Left forelimb (tissue), 1 donor: ENCODE measurements around the gene C1QTNF5.

Experiments used
- DNase-seq: peaks from one replicate; pipeline ENCODE4 v3.0.0-alpha.2; 2018; ENCODE audit warnings: low spot score

C1QTNF5 gene

DNA sequence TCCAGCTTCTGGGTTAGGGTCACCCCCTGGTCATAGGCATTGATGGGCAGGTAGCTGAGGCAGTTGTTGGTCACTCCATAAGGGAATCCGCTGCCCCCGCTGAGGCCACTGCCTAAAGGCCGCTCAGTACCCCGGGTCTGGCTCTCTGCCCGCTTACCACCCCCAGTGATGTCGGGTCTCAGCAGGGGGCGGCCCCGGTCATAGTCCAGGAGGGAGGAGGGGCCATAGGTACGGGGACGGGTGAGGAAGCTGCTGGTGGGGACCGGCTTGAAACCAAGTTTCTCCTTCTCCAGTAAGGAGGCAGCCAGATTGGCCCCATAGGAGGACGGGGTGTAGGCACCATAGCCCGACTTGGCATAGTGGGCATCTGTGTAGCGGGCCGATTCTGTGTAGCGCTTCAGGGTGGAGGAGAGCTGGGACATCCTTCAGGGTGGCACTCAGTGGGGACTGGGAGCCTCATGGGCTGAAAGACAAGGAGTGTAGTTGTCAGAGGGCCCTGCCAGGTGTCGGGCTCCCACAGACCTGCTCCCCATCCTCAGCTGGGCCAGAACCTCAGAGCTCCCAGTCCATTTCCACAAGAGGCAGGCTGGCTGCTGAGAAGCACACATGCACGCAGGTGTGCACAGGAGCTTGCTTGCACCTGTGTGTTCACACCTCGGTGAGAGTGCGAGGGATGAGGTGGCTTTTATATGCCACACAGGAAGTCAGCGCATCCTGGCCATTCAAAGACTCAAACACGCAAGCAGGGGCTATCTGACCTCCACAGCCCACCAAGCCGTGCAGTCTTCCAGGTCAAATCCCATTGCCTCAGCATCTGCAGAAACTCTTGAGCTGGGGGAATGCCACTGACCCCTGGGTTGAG lies 32.6 kb upstream of the C1QTNF5 start:
- DNase-seq = peak; percentile 60

DNA sequence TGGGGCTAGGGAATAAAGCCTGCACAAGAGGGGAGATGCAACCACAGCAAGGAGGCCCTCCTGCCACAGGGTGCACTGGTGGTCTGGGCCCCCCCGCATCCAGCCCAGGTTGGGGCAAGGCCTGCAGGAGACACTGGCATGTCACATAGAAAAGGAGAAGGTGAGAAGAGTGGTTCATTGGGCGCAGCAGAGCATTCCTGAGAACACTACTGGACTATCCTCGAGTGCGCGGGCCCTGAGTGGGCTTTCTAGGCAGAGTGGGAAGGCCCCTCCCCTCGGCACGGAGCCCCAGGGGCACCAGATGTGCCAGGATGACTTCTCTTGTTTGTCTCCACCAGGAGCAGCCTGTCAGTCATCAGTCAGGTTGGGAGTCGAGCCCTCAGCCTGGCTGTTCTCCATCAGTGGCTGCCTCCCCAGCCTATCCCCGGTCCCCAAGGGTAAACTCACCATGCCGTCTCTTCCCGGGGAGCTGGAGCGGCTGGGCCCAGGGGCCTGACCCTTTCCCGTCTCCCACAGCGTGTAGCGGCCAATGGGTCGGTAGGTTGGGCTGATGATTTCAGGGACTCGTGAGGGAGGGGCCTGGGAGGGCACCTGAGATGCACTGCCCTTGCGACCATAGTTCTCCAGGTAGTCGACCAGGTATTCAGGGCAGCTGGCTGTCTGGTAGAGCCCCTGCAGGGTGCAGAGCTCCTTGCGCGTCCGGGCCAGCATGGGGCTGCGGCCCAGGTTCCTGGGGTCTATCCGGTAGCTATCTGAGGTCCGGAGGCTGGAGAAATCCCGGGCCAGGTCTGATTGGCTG lies 31.8 kb upstream of the C1QTNF5 start:
- DNase-seq = peak; percentile 63

DNA sequence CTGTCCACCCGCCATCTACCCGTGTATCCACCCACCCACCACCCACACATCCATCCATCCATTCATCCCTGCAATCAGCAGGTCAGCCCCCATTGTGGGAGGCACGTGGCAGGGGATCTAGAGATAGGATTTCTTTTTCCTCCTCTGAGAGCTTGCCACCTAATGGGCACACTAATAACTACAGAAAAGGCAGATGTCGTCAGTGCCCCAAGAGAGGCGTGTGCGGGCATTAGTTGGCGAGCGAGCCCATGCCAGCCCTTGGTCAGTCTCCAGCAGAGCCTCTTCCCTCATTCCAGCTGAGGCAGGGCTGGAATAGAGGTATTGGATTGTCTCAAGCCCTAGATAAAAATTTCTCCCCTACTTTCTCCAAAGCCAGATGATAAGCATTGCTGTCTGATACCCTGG lies 31.1 kb upstream of the C1QTNF5 start:
- DNase-seq = peak; percentile 64

DNA sequence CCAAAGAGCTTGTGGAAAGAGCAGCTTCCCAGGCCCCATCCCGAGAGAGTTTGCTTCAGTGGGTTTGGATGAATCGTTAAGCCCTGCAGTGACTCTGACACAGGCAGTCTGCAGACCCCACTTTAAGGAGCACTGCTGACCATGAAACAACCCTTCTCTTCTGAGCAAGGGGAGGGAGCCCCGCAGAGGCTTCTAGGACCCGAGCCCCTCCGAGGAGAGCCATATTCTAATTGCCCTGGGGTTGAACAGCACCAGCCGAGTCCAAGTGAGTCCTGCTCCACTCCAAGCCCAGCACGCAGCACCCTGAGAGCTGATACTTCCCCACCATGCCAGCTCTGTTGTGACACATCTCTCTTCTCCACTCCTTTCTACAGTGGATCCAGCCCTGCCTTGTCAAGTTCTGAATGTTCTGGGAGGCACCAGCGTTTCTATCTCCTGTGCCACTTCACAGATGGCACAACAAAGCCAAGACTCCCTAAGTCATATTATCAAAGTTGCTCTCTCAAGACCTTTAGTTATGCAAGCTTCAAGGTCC lies 30.5 kb upstream of the C1QTNF5 start:
- DNase-seq = no peak

DNA sequence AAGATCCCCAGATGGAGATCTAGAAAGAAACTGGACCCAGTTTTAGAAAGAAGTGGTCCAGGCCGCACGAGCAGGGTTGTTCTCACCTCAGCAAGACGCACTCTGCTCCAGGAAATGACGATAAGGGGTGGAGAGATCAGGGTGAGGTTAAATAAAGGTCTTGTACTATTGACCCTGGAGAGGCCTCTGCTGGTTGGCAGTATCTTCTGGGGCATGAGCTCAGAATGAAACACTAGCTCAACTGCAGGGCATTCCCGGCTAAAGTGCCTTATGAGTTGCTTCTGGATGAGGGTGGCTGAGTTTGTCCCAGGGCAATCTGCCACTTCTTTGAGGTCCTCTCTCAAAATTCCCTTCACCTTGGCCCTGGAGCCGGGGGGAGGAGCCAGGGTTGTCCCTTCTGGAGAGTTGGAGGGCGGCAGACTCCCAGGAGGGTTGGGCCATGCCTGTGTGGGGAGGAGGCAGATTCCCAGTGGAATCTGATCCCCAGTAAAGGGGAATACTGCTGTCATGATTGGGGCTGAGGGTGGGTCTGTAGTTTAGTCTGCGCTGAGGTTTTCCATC lies 29.9 kb upstream of the C1QTNF5 start:
- DNase-seq = no peak

DNA sequence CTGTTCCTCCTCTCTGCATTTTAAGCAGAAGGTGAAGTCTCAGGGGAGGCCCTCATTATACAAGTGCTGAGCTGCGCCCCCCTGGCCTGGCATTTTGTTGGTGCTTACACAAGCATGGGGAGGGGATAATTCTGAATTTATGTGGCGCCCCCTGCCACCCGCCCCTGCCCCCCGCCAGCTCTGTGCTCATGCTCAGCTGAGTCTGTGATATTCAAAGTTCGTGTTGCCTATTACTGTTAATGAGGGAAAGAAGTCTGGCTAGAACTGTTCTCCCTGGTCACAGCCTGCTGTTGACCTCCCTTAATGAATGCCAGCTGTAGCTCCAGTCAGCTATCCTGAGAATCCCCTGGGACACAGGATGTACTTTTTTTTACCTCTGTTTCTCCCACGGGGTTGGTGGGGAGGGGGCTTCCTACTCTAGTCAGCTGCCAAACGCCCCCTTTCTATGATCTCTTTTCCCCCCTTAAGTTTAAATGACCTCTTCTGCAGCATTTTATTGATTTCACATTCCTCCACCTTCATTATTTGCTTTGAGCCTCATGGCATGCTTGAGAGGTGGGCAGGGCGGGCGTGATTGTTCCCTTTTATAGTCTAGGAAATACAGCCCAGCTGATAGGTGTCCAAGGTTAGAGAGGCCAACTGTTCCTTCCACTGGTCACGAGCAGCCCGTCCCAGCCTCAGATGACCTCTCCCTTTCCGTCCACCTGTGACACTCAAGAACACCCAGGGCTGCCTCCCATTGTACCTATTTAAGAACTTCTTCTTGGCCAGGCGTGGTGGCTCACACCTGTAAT lies 28.6 kb upstream of the C1QTNF5 start:
- DNase-seq = peak; percentile 56

DNA sequence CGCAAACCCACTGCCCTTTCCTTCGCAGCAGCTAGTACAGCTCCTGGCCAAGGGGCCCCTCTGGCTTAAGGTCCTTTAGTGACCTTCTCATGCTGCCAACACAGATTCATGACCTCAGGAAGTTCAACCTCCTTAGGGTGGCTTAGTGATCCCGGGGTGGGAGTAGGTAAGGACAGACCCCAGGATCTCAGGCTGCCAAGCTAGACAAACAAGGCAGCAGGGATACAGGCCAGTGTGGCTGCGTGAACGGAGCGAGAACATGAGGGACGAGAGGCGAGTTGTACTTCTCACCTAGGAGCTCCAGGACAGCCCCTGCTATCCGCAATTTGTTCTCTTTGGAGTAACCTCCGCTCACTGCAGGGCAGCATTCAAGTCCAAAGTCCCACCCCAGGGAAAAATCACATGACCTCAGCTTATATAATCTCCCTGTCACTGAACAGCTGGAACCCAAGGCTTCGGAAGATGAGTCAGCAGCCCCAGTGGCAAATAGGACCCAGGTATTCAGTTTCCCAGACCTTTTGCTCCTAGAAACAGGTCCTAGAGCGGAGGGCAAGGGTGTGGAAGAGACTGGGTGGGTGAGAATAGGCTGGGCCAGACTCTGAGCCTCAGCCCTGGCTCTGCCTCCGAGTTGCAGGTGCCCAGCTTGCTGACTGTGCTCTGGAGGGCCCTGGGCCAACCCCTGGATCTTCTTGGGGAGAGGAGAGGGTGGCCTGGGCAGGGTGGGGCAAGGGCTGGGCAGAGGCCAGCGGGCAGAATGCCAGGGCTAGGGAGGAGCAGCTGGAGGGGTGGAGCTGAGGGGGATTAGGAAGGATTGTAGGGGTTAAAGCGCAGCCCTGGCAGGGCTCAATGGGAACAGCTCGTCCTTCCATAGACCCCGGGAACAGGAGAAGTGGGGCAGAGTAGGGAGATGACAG lies 27.7 kb upstream of the C1QTNF5 start:
- peak; percentile 84 for DNase-seq

DNA sequence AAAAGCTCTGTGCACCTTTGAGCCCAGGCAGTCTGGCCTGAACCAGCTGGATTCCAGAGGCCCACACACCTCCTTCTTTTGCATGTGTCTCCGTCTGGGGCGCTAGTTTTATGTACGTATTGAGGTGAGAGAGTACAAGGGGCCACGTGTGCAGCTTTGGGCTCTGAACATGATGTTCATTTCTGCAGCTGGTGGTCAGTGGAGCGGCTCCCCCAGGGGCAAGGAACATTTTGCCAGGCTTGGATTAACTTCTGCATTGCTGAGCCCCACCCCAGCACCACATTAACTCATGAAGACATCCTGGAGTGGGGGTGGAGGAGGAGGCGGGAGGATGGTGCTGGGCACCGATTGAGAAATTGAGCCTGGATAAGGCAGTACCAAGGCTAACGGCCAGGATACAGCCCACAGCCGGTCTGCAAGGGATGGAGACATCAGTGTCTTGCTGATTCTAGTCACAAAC lies 27.0 kb upstream of the C1QTNF5 start:
- DNase-seq = peak; percentile 61

DNA sequence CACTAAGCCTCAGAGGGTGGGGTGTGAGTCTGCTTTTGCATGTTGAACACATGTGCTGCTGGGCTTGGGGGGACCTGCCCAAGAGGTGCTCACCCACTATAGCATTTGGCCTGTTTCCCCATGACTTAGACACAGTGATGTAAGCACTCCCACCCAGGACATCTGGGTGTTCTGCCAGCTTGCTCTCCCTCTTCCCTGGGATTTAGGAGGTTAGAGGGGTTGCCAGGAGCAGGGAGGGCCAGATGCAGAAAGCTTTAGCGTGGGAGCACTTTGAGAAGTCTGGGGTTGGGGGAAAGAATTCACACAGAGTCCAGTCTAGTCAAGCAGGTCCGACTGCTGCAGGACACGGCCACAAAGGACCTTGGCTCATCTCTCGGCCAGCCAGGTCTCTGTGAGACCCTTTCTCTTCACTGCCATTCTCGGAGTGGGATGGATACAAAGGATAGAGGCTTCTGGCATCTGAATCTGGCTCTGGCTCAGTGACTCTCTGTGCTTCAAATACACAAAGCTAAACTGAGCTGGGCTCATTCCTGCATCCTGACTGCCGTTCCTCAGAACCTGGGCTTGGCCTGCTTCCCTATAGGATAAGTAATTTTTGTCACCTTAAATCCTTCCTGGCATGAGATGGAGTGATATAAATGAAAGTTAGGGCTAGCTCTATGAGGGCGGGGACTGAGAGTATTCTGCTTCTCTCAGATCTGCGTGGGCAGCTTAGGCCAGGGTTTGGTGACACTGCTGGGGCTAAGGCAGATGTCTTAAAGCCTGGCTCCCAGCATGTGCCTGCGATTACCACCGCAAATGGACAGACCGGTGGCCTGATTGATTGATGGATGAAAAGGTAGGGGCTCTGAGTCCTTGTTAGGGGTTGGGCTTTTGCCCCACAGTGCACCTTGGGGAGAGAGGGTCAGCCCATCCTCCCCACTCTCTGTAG lies 26.3 kb upstream of the C1QTNF5 start:
- DNase-seq = peak; percentile 56

DNA sequence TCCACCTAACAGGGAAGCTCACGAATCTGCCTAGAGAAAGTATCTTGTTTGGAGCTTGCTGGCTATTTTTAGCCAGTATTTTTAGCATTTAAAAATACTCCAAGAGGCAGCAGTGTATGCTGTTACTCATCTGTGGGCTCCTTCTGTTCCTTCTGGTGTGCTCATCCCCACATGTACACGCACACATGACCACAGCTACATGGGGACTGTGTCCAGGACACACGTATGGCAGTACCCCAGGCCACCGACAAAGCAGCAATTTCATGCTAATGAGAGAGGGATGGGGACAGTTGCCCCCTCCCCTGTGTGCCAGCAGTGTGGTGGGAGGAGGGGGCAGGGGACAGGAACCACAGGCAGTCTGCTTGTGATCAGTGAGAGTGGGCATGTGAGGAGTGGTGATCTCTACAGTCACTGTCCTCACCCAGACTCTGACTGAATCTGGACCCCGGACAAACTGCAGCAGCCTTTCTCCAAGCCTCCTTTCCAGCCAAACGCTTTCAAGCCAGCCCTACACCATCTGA lies 24.4 kb upstream of the C1QTNF5 start:
- DNase-seq = peak; percentile 61

DNA sequence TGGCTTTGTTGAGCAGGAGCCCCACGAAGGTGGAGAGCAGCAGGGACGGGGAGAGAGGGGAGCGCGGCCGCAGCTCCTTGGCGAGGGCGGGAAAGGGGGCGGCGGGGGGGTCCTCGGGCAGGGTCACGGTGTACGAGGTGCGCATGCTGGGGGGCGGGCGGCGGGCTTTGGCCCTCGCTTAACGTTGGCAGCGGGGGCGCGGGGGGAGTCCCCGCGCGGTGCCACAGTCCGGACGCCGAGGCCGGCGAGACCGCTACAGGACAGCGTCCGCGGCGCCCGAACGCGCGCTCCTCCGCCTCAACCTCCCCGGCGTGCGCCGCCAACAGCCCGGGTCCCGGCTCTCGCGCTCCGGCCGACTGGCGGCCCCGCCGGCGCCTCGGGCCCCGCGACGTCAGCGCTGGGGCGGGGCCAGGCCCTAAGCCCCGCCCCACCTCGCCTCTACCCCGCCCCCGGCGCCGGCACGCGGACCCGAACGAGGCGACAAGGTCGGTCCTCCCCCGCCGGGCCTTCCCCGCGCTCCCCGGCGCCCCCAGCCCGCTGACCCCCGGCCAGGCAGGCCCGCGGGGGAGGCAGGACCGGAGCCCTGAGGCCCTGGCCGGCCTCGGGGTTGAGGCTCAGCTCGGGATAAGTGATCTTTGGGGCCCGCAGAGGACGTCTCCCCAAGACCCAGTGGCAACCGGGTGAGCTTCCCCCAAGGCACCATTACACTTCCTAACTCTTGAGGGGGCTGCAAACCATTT lies 23.3 kb upstream of the C1QTNF5 start:
- peak; percentile 73 for DNase-seq

DNA sequence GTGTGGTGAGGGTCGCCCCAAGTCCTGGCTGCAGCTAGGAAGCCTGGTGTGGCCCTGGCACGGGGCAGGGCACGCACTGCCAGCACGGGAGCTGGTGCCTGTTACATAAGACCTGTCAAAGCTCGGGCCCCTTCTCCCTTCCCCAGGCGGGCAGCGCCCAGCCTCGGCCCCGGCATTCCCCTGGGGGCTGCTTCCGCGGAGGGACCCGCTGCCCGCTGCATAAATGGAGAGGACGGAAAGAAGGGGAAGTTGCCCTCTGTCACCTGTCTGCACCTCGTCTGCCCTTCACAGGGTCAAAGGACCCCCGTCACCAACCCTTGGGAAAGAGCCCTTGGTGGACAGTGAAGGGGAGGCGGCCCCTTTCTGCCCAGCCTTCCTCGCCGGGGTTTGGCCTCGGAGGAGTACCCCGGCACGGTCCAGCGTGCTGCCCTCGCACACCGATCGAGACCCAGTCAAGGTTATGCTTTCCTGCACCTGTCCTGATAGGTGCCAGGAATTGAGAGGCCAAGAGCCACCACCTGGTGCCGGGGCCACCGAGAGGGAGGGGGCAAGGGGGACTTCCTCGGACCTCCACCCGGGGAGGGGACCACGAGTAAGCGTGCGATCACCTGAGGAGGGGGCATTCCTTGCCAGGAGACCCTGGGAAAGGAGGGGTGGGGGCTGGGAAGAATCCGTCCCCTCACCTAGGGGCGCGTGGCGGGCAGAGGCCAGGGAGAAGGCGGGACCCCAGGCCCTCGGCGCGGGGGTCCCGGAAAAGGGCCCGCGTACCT lies 22.6 kb upstream of the C1QTNF5 start:
- no peak for DNase-seq

DNA sequence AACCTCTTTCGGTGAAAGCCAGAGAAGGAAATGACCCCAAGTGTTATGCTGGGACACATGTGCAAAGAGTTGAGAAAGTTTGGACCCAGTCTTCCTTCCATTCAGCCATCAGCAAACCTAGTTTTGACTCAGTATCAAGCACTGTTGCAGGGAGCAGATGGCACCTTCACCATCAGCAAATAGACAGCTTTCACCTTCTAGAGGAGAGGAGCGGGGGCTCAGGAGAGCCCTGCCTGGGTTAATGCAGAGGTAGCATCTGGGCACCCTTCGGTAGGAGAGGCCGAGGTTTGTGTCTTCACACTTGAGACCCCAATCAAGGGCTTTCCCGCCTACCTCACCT lies 22.0 kb upstream of the C1QTNF5 start:
- no peak for DNase-seq

DNA sequence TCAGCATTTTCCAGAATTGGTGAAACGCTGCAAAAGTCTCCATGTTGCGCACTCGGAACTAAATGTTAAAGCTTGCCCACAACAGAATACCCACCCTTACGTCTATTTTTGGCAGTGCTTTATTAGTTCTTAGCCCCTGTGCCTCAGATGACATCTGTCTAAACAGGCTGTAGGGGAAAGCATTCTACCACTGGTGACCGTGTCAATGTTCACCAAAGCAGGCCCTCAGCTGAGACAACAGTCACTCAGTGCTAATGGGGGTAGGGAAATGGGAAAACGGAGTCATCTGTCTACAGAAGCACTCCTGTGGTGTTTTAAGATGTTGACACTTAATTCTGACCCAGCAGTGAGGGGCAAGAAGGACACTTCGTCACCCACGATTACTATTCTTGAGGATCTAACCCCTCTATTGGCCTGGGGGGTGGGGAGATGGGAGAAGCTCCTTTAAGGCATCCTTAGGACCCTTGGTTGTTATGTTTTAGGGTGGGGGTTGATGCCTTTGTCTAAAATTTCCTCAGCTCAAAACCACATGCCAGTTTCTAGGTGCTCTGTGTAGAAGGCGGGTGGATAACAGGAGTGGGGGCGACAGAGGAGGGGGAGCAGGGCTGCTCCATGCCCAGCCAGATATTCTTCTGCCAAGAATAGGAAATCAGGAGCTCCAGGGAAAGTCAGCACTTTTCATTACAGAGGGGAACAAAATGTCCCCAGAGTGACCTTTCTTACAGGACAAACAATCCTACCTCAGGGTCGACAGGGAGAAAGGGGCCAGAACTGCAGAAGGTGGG lies 21.4 kb upstream of the C1QTNF5 start:
- no peak for DNase-seq

DNA sequence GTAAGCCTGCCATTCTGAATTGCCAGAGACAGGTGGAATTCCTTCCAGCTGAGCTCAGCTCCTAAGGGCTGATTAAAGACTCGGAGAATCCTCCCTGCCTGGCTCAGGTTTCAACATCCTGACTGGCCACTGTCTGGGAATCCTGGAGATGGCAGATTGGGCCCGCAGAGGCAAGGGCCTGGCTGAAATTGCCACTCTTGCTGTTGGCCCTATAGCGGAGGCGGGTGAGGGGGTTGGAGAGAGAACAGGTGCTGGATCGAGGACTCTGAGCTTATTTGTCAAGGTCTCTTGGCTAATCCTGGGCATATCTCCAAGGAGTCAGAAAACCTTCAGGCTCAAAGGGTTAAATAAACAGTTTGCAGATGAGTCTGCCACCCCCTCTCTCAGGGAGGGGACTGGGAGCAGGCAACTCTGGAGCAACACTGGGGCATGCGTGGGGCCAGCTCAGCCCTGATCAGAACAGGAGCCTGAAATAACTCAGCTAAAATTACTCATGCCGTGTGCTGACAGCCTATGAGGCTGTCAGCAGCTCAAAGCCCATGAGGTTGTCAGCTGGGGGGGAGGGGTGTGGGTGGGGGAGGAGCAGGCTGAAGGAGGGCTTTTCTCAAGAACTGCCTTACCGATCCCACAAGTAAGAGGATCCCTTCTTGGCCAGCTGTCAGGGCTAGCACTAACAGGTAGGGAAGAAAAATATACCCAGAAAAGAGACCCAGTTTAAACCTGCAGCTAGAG lies 20.5 kb upstream of the C1QTNF5 start:
- no peak for DNase-seq
